HCT116 (cell line): ENCODE measurements around the gene OCRL. TPM values are rescaled to one million over a fixed set of nuclear protein-coding genes. Genes with fewer than 3 reads are reported as not detected.

Source experiments
- ATAC-seq: fragments of 200-7000 bp; cut with Tn5 transposase; 2 replicates; pipeline ENCODE4 v1.9.1; 2020; ENCODE audit warnings: mild to moderate bottlenecking, moderate library complexity
- BruUV-seq: library from RNA; stranded (reverse); fragments of 400-500 nt; replicated peaks from 2 replicates; lab custom pipeline; 2021; lab: Mats Ljungman, UMichigan
- CTCF ChIA-PET: fragments of 300-600 bp; sonication (Branson Sonifier 250); formaldehyde crosslinking; loops from one replicate; lab custom pipeline; 2021; ENCODE audit warnings: antibody characterized with exemption; lab: Charles Lee
- POLR2A ChIA-PET: fragments of 300-600, 350-600 bp; sonication (Branson Sonifier 250); formaldehyde crosslinking; loops from one replicate; lab custom pipeline; 2021; ENCODE audit warnings: antibody characterized with exemption; lab: Charles Lee
- RAD21 ChIA-PET, 2 experiments: fragments of 300-600 bp; sonication (Branson Sonifier 250); formaldehyde crosslinking; loops; one replicate each; lab custom pipeline; 2023; ENCODE audit warnings: low total read pairs in 2 of 2; ENCODE audit not compliant: uncharacterized antibody in 2 of 2, unreplicated experiment in 2 of 2, low non-redundant PET in 1 of 2; lab: Charles Lee
- DNase-seq: peaks from one replicate; pipeline ENCODE4 v3.0.0-alpha.2; 2010; ENCODE audit warnings: low read depth, low spot score
- H2AFZ ChIP-seq: fragments of 200-600 bp; shearing (Covaris generic), sonication (generic); 2 replicates; pipeline ENCODE4 v1.6.1; 2017; ENCODE audit warnings: low read depth, mixed run types, mixed read lengths, antibody characterized with exemption, low read length; ENCODE audit not compliant: poor library complexity, severe bottlenecking
- H3K27ac ChIP-seq: 2 replicates; pipeline ENCODE4 v1.5.1; 2012; ENCODE audit warnings: low read depth, low read length
- H3K27me3 ChIP-seq: fragments of 200-600 bp; sonication (generic); 2 replicates; pipeline ENCODE4 v1.6.1; 2016; ENCODE audit warnings: mixed run types, low read length, mixed read lengths; ENCODE audit not compliant: insufficient read depth
- H3K36me3 ChIP-seq, 2 experiments: fragments of 200-500 bp in 1 of 2; fragments of 200-600 bp in 1 of 2; sonication (Bioruptor generic) in 1 of 2; sonication (generic) in 1 of 2; 2 replicates each; pipeline versions ENCODE4 v1.5.1 to v1.6.1; 2014 to 2016; ENCODE audit warnings: low read length in 2 of 2, inconsistent platforms in 1 of 2, mixed read lengths in 1 of 2, mixed run types in 1 of 2; ENCODE audit not compliant: insufficient read depth in 2 of 2, control insufficient read depth in 1 of 2
- H3K4me1 ChIP-seq, 2 experiments: fragments of 200-600 bp in 1 of 2; sonication (generic) in 1 of 2; 2 replicates each; pipeline versions ENCODE4 v1.5.1 to v1.6.1; 2012 to 2017; ENCODE audit warnings: low read length in 2 of 2, inconsistent platforms in 1 of 2, mild to moderate bottlenecking in 1 of 2, mixed read lengths in 1 of 2, mixed run types in 1 of 2, moderate library complexity in 1 of 2; ENCODE audit not compliant: insufficient read depth in 2 of 2, control insufficient read depth in 1 of 2
- H3K4me2 ChIP-seq: fragments of 200-600 bp; sonication (generic); 2 replicates; pipeline ENCODE4 v1.6.1; 2017; ENCODE audit warnings: mixed run types, low read length, mixed read lengths
- H3K4me3 ChIP-seq, 2 experiments: fragments of 200-600 bp in 1 of 2; sonication (generic) in 1 of 2; replicated peaks in 1 of 2; 2 replicates each; pipeline ENCODE4 v1.5.1; 2011 to 2016; ENCODE audit warnings: low read length in 2 of 2, control low read depth in 1 of 2, low read depth in 1 of 2, mild to moderate bottlenecking in 1 of 2, mixed read lengths in 1 of 2, mixed run types in 1 of 2
- H3K79me2 ChIP-seq: fragments of 200-600 bp; sonication (generic); 2 replicates; pipeline ENCODE4 v1.6.1; 2017; ENCODE audit warnings: mild to moderate bottlenecking, mixed run types, low read length, moderate library complexity, mixed read lengths; ENCODE audit not compliant: insufficient read depth
- H3K9ac ChIP-seq: fragments of 200-600 bp; sonication (generic); 2 replicates; pipeline ENCODE4 v1.6.1; 2016; ENCODE audit warnings: low read length, mixed read lengths
- H3K9me2 ChIP-seq: fragments of 200-600 bp; sonication (generic), shearing (Covaris generic); 2 replicates; pipeline ENCODE4 v1.6.1; 2017; ENCODE audit warnings: mixed run types, mild to moderate bottlenecking, moderate library complexity; ENCODE audit not compliant: insufficient read depth
- H3K9me3 ChIP-seq, 2 experiments: fragments of 200-500 bp in 1 of 2; fragments of 200-600 bp in 1 of 2; sonication (Bioruptor generic) in 1 of 2; sonication (generic) in 1 of 2; 2 replicates each; pipeline ENCODE4 v1.6.1; 2014 to 2017; ENCODE audit warnings: low read length in 2 of 2, mixed read lengths in 2 of 2, inconsistent platforms in 1 of 2, low read depth in 1 of 2, mild to moderate bottlenecking in 1 of 2, mixed run types in 1 of 2, moderate library complexity in 1 of 2; ENCODE audit not compliant: control insufficient read depth in 1 of 2, insufficient read depth in 1 of 2
- H4K20me1 ChIP-seq: fragments of 200-600 bp; sonication (generic), shearing (Covaris generic); 2 replicates; pipeline ENCODE4 v1.6.1; 2017; ENCODE audit warnings: mixed run types, mild to moderate bottlenecking, moderate library complexity; ENCODE audit not compliant: insufficient read depth
- EZH2phosphoT487 ChIP-seq: fragments of 200-600 bp; IDR thresholded peaks from 2 replicates; pipeline ENCODE4 v1.6.1; 2018; ENCODE audit warnings: antibody characterized with exemption, borderline replicate concordance
- POLR2A ChIP-seq: IDR thresholded peaks from 2 replicates; pipeline ENCODE4 v1.7.0; 2011; ENCODE audit warnings: borderline replicate concordance; ENCODE audit not compliant: insufficient read depth, insufficient read length; ENCODE audit errors: extremely low read depth
- POLR2AphosphoS5 ChIP-seq: IDR thresholded peaks from 2 replicates; pipeline ENCODE4 v1.6.1; 2011; ENCODE audit warnings: mild to moderate bottlenecking, low read depth, low read length, moderate library complexity
- RAD21 ChIP-seq: IDR thresholded peaks from 2 replicates; pipeline ENCODE4 v1.6.1; 2012; ENCODE audit warnings: low read depth, mild to moderate bottlenecking
- SIN3A ChIP-seq: IDR thresholded peaks from 2 replicates; pipeline ENCODE4 v1.6.1; 2012; ENCODE audit warnings: low read depth
- SP1 ChIP-seq: IDR thresholded peaks from 2 replicates; pipeline ENCODE4 v1.6.1; 2012; ENCODE audit warnings: low read depth
- SRF ChIP-seq: IDR thresholded peaks from 2 replicates; pipeline ENCODE4 v1.6.1; 2012; ENCODE audit warnings: low read depth
- YY1 ChIP-seq: IDR thresholded peaks from 2 replicates; pipeline ENCODE4 v1.6.1; 2011; ENCODE audit warnings: low read length, low read depth, moderate library complexity, mild to moderate bottlenecking; ENCODE audit not compliant: insufficient replicate concordance; ENCODE audit errors: extremely low read depth
- intact Hi-C: fragments of 100-400 bp; cut with micrococcal nuclease; formaldehyde crosslinking; loops from 2 replicates; pipeline ENCODE4 v1.10.0; 2022
- total RNA-seq: library from RNA; stranded (reverse); gene quantifications from one replicate; pipeline ENCODE4 v1.2.1, GENCODE V29; 2021; ENCODE audit not compliant: unreplicated experiment
- TF ChIP-seq, protein P1 (sequence below), 3 experiments: fragments of 200-600 bp in 1 of 3; sonication (generic) in 1 of 3; IDR thresholded peaks in 2 of 3; conservative IDR thresholded peaks in 1 of 3; 2 replicates each; pipeline ENCODE4 v1.5.1; 2012 to 2017; ENCODE audit warnings: low read depth in 2 of 3, low read length in 2 of 3, antibody characterized with exemption in 1 of 3, borderline replicate concordance in 1 of 3, control low read depth in 1 of 3, mild to moderate bottlenecking in 1 of 3, mixed read lengths in 1 of 3, mixed run types in 1 of 3, moderate library complexity in 1 of 3; ENCODE audit not compliant: insufficient read depth in 1 of 3
- TF ChIP-seq, protein P2 (sequence below): IDR thresholded peaks from 2 replicates; pipeline ENCODE4 v1.6.1; 2012
- TF ChIP-seq, protein P3 (sequence below): IDR thresholded peaks from 2 replicates; pipeline ENCODE4 v1.6.1; 2011; ENCODE audit warnings: mild to moderate bottlenecking, low read length, moderate library complexity; ENCODE audit not compliant: insufficient replicate concordance; ENCODE audit errors: extremely low read depth

Gene OCRL
- total RNA-seq, 1 experiment from 2014 or later = 19.8 TPM

DNA sequence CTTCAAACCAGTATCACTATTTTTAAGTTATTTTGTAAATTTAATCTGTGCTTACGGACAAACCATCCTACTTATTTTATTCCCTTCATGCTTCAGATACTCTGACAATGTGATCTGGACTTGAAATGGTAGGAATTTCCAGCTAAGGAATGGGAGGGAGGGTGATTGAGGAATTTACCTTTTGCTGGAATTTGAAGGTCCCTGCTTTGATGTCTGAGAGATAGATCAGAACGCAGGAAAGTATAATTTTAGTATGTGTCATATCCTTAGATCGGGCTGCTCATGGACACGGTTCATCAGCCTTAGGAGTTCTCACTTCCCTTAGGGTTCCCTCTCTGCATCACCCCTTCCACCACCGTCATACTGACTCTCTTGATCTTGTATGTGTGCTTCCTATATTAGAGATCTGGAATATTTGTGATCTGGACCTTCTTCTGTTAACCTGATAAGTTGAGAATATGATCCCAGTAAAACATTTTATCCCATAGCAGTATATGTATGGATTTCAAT is 16.8 kb downstream of the OCRL start:
- no TSS peak for BruUV-seq
- ChIA-PET RAD21 (no interaction called here), POLR2A (no interaction called here)

More for the DNA sequence above, 16.8 kb downstream of the OCRL start:
- H4K20me1 ChIP-seq = no peaks in the 10 kb centered on the region
- no peak overlapping the region for H3K4me2 ChIP-seq
- H3K9ac ChIP-seq = no peak overlapping the region
- no peak for TF ChIP-seq SIN3A
- no peak for TF ChIP-seq EZH2phosphoT487
- TF ChIP-seq, protein P1, sequence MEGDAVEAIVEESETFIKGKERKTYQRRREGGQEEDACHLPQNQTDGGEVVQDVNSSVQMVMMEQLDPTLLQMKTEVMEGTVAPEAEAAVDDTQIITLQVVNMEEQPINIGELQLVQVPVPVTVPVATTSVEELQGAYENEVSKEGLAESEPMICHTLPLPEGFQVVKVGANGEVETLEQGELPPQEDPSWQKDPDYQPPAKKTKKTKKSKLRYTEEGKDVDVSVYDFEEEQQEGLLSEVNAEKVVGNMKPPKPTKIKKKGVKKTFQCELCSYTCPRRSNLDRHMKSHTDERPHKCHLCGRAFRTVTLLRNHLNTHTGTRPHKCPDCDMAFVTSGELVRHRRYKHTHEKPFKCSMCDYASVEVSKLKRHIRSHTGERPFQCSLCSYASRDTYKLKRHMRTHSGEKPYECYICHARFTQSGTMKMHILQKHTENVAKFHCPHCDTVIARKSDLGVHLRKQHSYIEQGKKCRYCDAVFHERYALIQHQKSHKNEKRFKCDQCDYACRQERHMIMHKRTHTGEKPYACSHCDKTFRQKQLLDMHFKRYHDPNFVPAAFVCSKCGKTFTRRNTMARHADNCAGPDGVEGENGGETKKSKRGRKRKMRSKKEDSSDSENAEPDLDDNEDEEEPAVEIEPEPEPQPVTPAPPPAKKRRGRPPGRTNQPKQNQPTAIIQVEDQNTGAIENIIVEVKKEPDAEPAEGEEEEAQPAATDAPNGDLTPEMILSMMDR (IDR thresholded peaks at IDR 0.05 in 2 of 3, conservative IDR thresholded peaks at IDR 0.05 in 1 of 3; ENCODE audit: borderline replicate concordance in 1 of 3, insufficient read depth in 1 of 3, low read depth in 2 of 3, low read length in 2 of 3) = no peak
- TF ChIP-seq RAD21 = no peak
- TF ChIP-seq, protein P2, sequence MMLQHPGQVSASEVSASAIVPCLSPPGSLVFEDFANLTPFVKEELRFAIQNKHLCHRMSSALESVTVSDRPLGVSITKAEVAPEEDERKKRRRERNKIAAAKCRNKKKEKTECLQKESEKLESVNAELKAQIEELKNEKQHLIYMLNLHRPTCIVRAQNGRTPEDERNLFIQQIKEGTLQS = no peak
- no peak for TF ChIP-seq SRF
- TF ChIP-seq YY1 = no peak
- TF ChIP-seq, protein P3, sequence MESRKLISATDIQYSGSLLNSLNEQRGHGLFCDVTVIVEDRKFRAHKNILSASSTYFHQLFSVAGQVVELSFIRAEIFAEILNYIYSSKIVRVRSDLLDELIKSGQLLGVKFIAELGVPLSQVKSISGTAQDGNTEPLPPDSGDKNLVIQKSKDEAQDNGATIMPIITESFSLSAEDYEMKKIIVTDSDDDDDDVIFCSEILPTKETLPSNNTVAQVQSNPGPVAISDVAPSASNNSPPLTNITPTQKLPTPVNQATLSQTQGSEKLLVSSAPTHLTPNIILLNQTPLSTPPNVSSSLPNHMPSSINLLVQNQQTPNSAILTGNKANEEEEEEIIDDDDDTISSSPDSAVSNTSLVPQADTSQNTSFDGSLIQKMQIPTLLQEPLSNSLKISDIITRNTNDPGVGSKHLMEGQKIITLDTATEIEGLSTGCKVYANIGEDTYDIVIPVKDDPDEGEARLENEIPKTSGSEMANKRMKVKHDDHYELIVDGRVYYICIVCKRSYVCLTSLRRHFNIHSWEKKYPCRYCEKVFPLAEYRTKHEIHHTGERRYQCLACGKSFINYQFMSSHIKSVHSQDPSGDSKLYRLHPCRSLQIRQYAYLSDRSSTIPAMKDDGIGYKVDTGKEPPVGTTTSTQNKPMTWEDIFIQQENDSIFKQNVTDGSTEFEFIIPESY = no peak
- no peak for TF ChIP-seq POLR2AphosphoS5
- no peak for TF ChIP-seq SP1
- TF ChIP-seq POLR2A = no peak
- DNase-seq (no peak), ATAC-seq (no peak)
- no peak overlapping the region for H3K4me3 ChIP-seq
- CTCF ChIA-PET = no interaction called here
- no peaks in the 10 kb centered on the region for H3K79me2 ChIP-seq
- H3K27me3 ChIP-seq = no peaks in the 10 kb centered on the region
- no peaks in the 10 kb centered on the region for H3K9me3 ChIP-seq
- peaks cover under 1 to 8% of the 10 kb centered on the region in 2 experiments; a peak in 2 of 4 replicates for H3K36me3 ChIP-seq
- no peak overlapping the region for H3K27ac ChIP-seq
- intact Hi-C loops = no loop called here
- no peaks in the 10 kb centered on the region for H3K9me2 ChIP-seq
- no peak overlapping the region for H2AFZ ChIP-seq
- no peaks in the 10 kb centered on the region for H3K4me1 ChIP-seq
